Kidney (tissue), 14 donors: ENCODE measurements around the gene TNS2. TPM values are rescaled to one million over a fixed set of nuclear protein-coding genes. Genes with fewer than 3 reads are reported as not detected.

Experiments
- DNase-seq, 5 donors: peaks; one replicate each; pipeline ENCODE4 v3.0.0-alpha.2; 2013 to 2020
- FAIRE-seq: peaks from 2 replicates; lab custom pipeline; 2012; peaks lifted over from hg19 to GRCh38; lab: Jason Lieb, UNC
- H3K27ac ChIP-seq, 2 donors: one replicate each; pipeline ENCODE4 v1.7.0; 2013; ENCODE audit warnings: low read depth in 2 of 2, low read length in 2 of 2, inconsistent platforms in 1 of 2
- H3K27me3 ChIP-seq: one replicate; pipeline ENCODE4 v1.7.1; 2013; ENCODE audit warnings: low read length, inconsistent platforms; ENCODE audit not compliant: control insufficient read depth, insufficient read depth
- H3K36me3 ChIP-seq, 3 donors: one replicate each; pipeline versions ENCODE4 v1.7.0 to v1.7.1; 2013; ENCODE audit warnings: low read length in 3 of 3, control low read depth in 1 of 3, inconsistent platforms in 1 of 3; ENCODE audit not compliant: insufficient read depth in 3 of 3, control insufficient read depth in 2 of 3
- H3K4me1 ChIP-seq, 3 donors: one replicate each; pipeline versions ENCODE4 v1.7.0 to v1.7.1; 2013; ENCODE audit warnings: low read length in 3 of 3, inconsistent platforms in 1 of 3, low read depth in 1 of 3; ENCODE audit not compliant: control insufficient read depth in 2 of 3, insufficient read depth in 2 of 3
- H3K4me3 ChIP-seq, 3 donors: one replicate each; pipeline versions ENCODE4 v1.7.0 to v1.8.1; 2013; ENCODE audit warnings: low read length in 3 of 3, control low read depth in 1 of 3, inconsistent platforms in 1 of 3
- H3K9ac ChIP-seq, 3 donors: one replicate each; pipeline versions ENCODE4 v1.7.0 to v1.7.1; 2013; ENCODE audit warnings: low read length in 3 of 3, control low read depth in 1 of 3, inconsistent platforms in 1 of 3
- H3K9me3 ChIP-seq, 3 donors: one replicate each; pipeline versions ENCODE4 v1.7.0 to v1.7.1; 2013; ENCODE audit warnings: low read length in 3 of 3, control low read depth in 1 of 3, inconsistent platforms in 1 of 3; ENCODE audit not compliant: control insufficient read depth in 2 of 3, insufficient read depth in 1 of 3
- CTCF ChIP-seq: IDR thresholded peaks from 3 replicates; pipeline ENCODE4 v1.5.1; 2012; ENCODE audit warnings: mild to moderate bottlenecking, moderate library complexity, borderline replicate concordance; ENCODE audit not compliant: insufficient read depth; ENCODE audit errors: extremely low read depth
- intact Hi-C: fragments of 100-400 bp; cut with DNase I; formaldehyde crosslinking; loops from one replicate; pipeline ENCODE4 v1.11.1; 2022
- polyA plus RNA-seq: library from polyadenylated mRNA; stranded (reverse); fragments of 350-450 nt; fragmentation: Illumina TruSeq; extraction: RNeasy Lipid Tissue Mini Kit (QIAGEN cat#74804); gene quantifications from one replicate; pipeline ENCODE4 v1.2.3, GENCODE V29; 2014; ENCODE audit warnings: low read depth, low replicate concordance; ENCODE audit not compliant: insufficient read depth
- total RNA-seq: library from RNA; stranded (reverse); fragmentation: NEBNext Ultra II Directional; extraction: Animal tissue kit (Norgen Biotek cat#: 25700); gene quantifications from one replicate; pipeline ENCODE4 v1.2.1, GENCODE V29; 2021
- donor health status: control.
- donor health status: control.
- donor health status: control.
- donor health status: control.
- donor health status: control.
- donor health status: DM: yes; HTN: yes; CAD: no.
- donor health status: Normal renal cell carcinoma (clear cell type).

The TNS2 gene
- total and polyA plus RNA-seq, 2 donors from 2014 or later, result 90.1 to 179 TPM

GRCh38 chr12:53090105-53090504 is 40.2 kb downstream of the TNS2 start:
- no peak overlapping the region for H3K9ac ChIP-seq
- FAIRE-seq (no peak), DNase-seq (no peak)
- H3K4me1 ChIP-seq, result no peaks in the 10 kb centered on the region
- no peak overlapping the region for H3K27ac ChIP-seq
- no peaks in the 10 kb centered on the region for H3K27me3 ChIP-seq
- H3K36me3 ChIP-seq, result no peaks in the 10 kb centered on the region
- intact Hi-C loops, result no loop called here
- no peak overlapping the region for H3K4me3 ChIP-seq
- H3K9me3 ChIP-seq, result no peaks in the 10 kb centered on the region
- no peak for TF ChIP-seq CTCF

DNA sequence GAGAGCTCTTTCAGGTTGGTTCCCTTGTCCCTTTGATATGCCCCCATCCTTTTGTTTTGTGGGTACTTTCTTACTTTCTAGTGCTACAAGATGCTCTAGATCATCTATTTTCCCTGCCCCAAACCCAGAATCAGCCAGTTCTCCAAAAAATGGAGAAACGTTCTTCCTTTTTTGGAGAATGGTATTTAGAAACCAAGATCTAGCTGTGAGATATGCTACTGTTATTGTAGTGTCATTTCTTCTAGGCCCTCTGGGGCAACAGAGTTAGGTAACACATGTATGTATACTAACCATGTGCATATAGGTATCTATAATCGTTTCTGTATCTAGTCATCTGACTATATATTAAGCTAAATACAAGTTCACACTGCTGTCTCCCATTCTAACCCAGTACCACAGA is 40.7 kb downstream of the TNS2 start:
- Histone ChIP-seq H3K4me1 (no peaks in the 10 kb centered on the region), H3K27me3 (no peaks in the 10 kb centered on the region), H3K9me3 (no peaks in the 10 kb centered on the region), H3K36me3 (no peaks in the 10 kb centered on the region), H3K9ac (no peak overlapping the region), H3K4me3 (no peak overlapping the region), H3K27ac (no peak overlapping the region)
- intact Hi-C loops, result no loop called here
- FAIRE-seq (no peak), DNase-seq (no peak)
- TF ChIP-seq CTCF, result no peak

GRCh38 chr12:53091756-53092155 is 41.9 kb downstream of the TNS2 start:
- intact Hi-C loops, result no loop called here
- no peak for FAIRE-seq

More at GRCh38 chr12:53091756-53092155, 41.9 kb downstream of the TNS2 start:
- H3K4me3 ChIP-seq, result no peak overlapping the region
- no peaks in the 10 kb centered on the region for H3K36me3 ChIP-seq
- no peaks in the 10 kb centered on the region for H3K9me3 ChIP-seq
- H3K27me3 ChIP-seq, result no peaks in the 10 kb centered on the region
- TF ChIP-seq CTCF, result no peak
- peaks cover 0 to under 1% (median 0%) of the 10 kb centered on the region in 3 donors for H3K4me1 ChIP-seq
- H3K27ac ChIP-seq, result no peak overlapping the region
- DNase-seq, result no peak
- H3K9ac ChIP-seq, result no peak overlapping the region
